Measurements from ENCODE around the gene COL8A1.

COL8A1 gene

GRCh38 chr3:99625643-99626416, 12.6 kb upstream of the COL8A1 start:
- Histone ChIP-seq H3K27me3 (ENCODE audit: control insufficient read depth, insufficient read depth, low read length) (no peaks in the 10 kb centered on the region), H3K9me3 (ENCODE audit: control insufficient read depth, insufficient read depth, low read length) (no peaks in the 10 kb centered on the region), H3K9ac (ENCODE audit: low read depth, low read length) (no peak overlapping the region), H3K4me1 (ENCODE audit: control insufficient read depth, insufficient read depth, low read length) (no peaks in the 10 kb centered on the region), H3K36me3 (ENCODE audit: control insufficient read depth, insufficient read depth, low read length) (no peaks in the 10 kb centered on the region), H3K4me3 (ENCODE audit: low read depth, low read length) (no peak overlapping the region)

- Histone ChIP-seq H3K27me3 (ENCODE audit: control insufficient read depth, insufficient read depth, low read length) (no peaks in the 10 kb centered on the region), H3K9me3 (ENCODE audit: control insufficient read depth, insufficient read depth, low read length) (no peaks in the 10 kb centered on the region), H3K4me1 (ENCODE audit: control insufficient read depth, insufficient read depth, low read length) (peaks cover under 1% of the 10 kb centered on the region), H3K4me3 (ENCODE audit: low read depth, low read length) (no peak overlapping the region), H3K9ac (ENCODE audit: low read depth, low read length) (no peak overlapping the region), H3K36me3 (ENCODE audit: control insufficient read depth, insufficient read depth, low read length) (no peaks in the 10 kb centered on the region)
These were observed 12.0 kb upstream of the COL8A1 start for GRCh38 chr3:99626417-99626788.

GRCh38 chr3:99627062-99627826, 11.2 kb upstream of the COL8A1 start:
- Histone ChIP-seq H3K9me3 (ENCODE audit: control insufficient read depth, insufficient read depth, low read length) (no peaks in the 10 kb centered on the region), H3K4me1 (ENCODE audit: control insufficient read depth, insufficient read depth, low read length) (peaks cover 2% of the 10 kb centered on the region), H3K9ac (ENCODE audit: low read depth, low read length) (no peak overlapping the region), H3K27me3 (ENCODE audit: control insufficient read depth, insufficient read depth, low read length) (no peaks in the 10 kb centered on the region), H3K4me3 (ENCODE audit: low read depth, low read length) (no peak overlapping the region), H3K36me3 (ENCODE audit: control insufficient read depth, insufficient read depth, low read length) (no peaks in the 10 kb centered on the region)

- peaks cover 21% of the 10 kb centered on the region for H3K4me1 ChIP-seq (ENCODE audit: control insufficient read depth, insufficient read depth, low read length)
- no peak overlapping the region for H3K4me3 ChIP-seq (ENCODE audit: low read depth, low read length)
- H3K9me3 ChIP-seq (ENCODE audit: control insufficient read depth, insufficient read depth, low read length): no peaks in the 10 kb centered on the region
- peaks cover 3% of the 10 kb centered on the region for H3K27me3 ChIP-seq (ENCODE audit: control insufficient read depth, insufficient read depth, low read length)
- no peak overlapping the region for H3K9ac ChIP-seq (ENCODE audit: low read depth, low read length)
- H3K36me3 ChIP-seq (ENCODE audit: control insufficient read depth, insufficient read depth, low read length): no peaks in the 10 kb centered on the region
These were observed 7.6 kb upstream of the COL8A1 start for GRCh38 chr3:99630815-99631214.

GRCh38 chr3:99633887-99634558, 4.4 kb upstream of the COL8A1 start:
- no peaks in the 10 kb centered on the region for H3K36me3 ChIP-seq (ENCODE audit: control insufficient read depth, insufficient read depth, low read length)
- H3K4me1 ChIP-seq (ENCODE audit: control insufficient read depth, insufficient read depth, low read length): peaks cover 27% of the 10 kb centered on the region
- H3K27me3 ChIP-seq (ENCODE audit: control insufficient read depth, insufficient read depth, low read length): peaks cover 33% of the 10 kb centered on the region
- H3K9me3 ChIP-seq (ENCODE audit: control insufficient read depth, insufficient read depth, low read length): no peaks in the 10 kb centered on the region
- no peak overlapping the region for H3K9ac ChIP-seq (ENCODE audit: low read depth, low read length)
- H3K4me3 ChIP-seq (ENCODE audit: low read depth, low read length): no peak overlapping the region

GRCh38 chr3:99634881-99635280, 3.5 kb upstream of the COL8A1 start:
- no peaks in the 10 kb centered on the region for H3K9me3 ChIP-seq (ENCODE audit: control insufficient read depth, insufficient read depth, low read length)
- H3K9ac ChIP-seq (ENCODE audit: low read depth, low read length): no peak overlapping the region
- H3K27me3 ChIP-seq (ENCODE audit: control insufficient read depth, insufficient read depth, low read length): peaks cover 41% of the 10 kb centered on the region
- no peaks in the 10 kb centered on the region for H3K36me3 ChIP-seq (ENCODE audit: control insufficient read depth, insufficient read depth, low read length)
- H3K4me1 ChIP-seq (ENCODE audit: control insufficient read depth, insufficient read depth, low read length): peaks cover 27% of the 10 kb centered on the region
- no peak overlapping the region for H3K4me3 ChIP-seq (ENCODE audit: low read depth, low read length)

- Histone ChIP-seq H3K4me3 (ENCODE audit: low read depth, low read length) (no peak overlapping the region), H3K9me3 (ENCODE audit: control insufficient read depth, insufficient read depth, low read length) (no peaks in the 10 kb centered on the region), H3K4me1 (ENCODE audit: control insufficient read depth, insufficient read depth, low read length) (peaks cover 27% of the 10 kb centered on the region), H3K36me3 (ENCODE audit: control insufficient read depth, insufficient read depth, low read length) (no peaks in the 10 kb centered on the region), H3K9ac (ENCODE audit: low read depth, low read length) (no peak overlapping the region), H3K27me3 (ENCODE audit: control insufficient read depth, insufficient read depth, low read length) (peaks cover 46% of the 10 kb centered on the region)
These were observed 3.0 kb upstream of the COL8A1 start for GRCh38 chr3:99635348-99635747.

GRCh38 chr3:99637016-99637367, 1.4 kb upstream of the COL8A1 start:
- Histone ChIP-seq H3K9ac (ENCODE audit: low read depth, low read length) (no peak overlapping the region), H3K36me3 (ENCODE audit: control insufficient read depth, insufficient read depth, low read length) (no peaks in the 10 kb centered on the region), H3K4me1 (ENCODE audit: control insufficient read depth, insufficient read depth, low read length) (peaks cover 24% of the 10 kb centered on the region), H3K4me3 (ENCODE audit: low read depth, low read length) (peak overlapping the region; percentile 85), H3K27me3 (ENCODE audit: control insufficient read depth, insufficient read depth, low read length) (peaks cover 55% of the 10 kb centered on the region), H3K9me3 (ENCODE audit: control insufficient read depth, insufficient read depth, low read length) (no peaks in the 10 kb centered on the region)

GRCh38 chr3:99637368-99638111, 854 bp upstream of the COL8A1 start:
- no peaks in the 10 kb centered on the region for H3K9me3 ChIP-seq (ENCODE audit: control insufficient read depth, insufficient read depth, low read length)
- H3K9ac ChIP-seq (ENCODE audit: low read depth, low read length): no peak overlapping the region
- H3K4me3 ChIP-seq (ENCODE audit: low read depth, low read length): peak overlapping the region; percentile 85
- H3K36me3 ChIP-seq (ENCODE audit: control insufficient read depth, insufficient read depth, low read length): no peaks in the 10 kb centered on the region
- H3K27me3 ChIP-seq (ENCODE audit: control insufficient read depth, insufficient read depth, low read length): peaks cover 55% of the 10 kb centered on the region
- peaks cover 24% of the 10 kb centered on the region for H3K4me1 ChIP-seq (ENCODE audit: control insufficient read depth, insufficient read depth, low read length)

GRCh38 chr3:99639579-99639978, 1.2 kb downstream of the COL8A1 start:
- no peaks in the 10 kb centered on the region for H3K36me3 ChIP-seq (ENCODE audit: control insufficient read depth, insufficient read depth, low read length)
- no peak overlapping the region for H3K4me3 ChIP-seq (ENCODE audit: low read depth, low read length)
- H3K27me3 ChIP-seq (ENCODE audit: control insufficient read depth, insufficient read depth, low read length): peaks cover 55% of the 10 kb centered on the region
- no peaks in the 10 kb centered on the region for H3K9me3 ChIP-seq (ENCODE audit: control insufficient read depth, insufficient read depth, low read length)
- no peak overlapping the region for H3K9ac ChIP-seq (ENCODE audit: low read depth, low read length)
- H3K4me1 ChIP-seq (ENCODE audit: control insufficient read depth, insufficient read depth, low read length): peaks cover 8% of the 10 kb centered on the region

- peaks cover 55% of the 10 kb centered on the region for H3K27me3 ChIP-seq (ENCODE audit: control insufficient read depth, insufficient read depth, low read length)
- H3K4me3 ChIP-seq (ENCODE audit: low read depth, low read length): no peak overlapping the region
- H3K9me3 ChIP-seq (ENCODE audit: control insufficient read depth, insufficient read depth, low read length): no peaks in the 10 kb centered on the region
- H3K36me3 ChIP-seq (ENCODE audit: control insufficient read depth, insufficient read depth, low read length): no peaks in the 10 kb centered on the region
- H3K9ac ChIP-seq (ENCODE audit: low read depth, low read length): no peak overlapping the region
- peaks cover 8% of the 10 kb centered on the region for H3K4me1 ChIP-seq (ENCODE audit: control insufficient read depth, insufficient read depth, low read length)
These were observed 1.9 kb downstream of the COL8A1 start for GRCh38 chr3:99640214-99640851.

Data from iPS-15b (cell line).